ENCODE results near the gene SLC37A1.

DNA sequence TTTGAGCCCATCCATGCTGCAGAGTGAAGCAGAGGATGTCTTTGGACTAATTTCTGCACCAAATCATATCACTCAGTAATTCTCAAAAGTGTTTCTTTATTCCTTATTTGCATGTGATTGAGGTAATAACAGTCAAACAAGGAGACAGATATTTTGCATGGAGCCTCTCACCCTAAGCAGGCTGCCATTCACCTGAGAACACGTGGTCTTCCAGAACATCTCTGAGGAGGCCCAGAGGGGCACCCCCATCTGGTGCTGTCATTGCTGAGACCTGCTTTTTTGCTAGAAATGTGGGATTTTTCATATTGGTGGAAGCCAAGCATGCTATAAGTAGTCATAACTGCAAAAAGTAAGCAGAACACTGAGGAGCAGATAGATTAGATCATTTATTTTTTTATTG is 7.7 kb downstream of the SLC37A1 start:
- TF ChIP-seq ZFX (IDR thresholded peaks at IDR 0.05), result no peak
- TF ChIP-seq, protein P1, sequence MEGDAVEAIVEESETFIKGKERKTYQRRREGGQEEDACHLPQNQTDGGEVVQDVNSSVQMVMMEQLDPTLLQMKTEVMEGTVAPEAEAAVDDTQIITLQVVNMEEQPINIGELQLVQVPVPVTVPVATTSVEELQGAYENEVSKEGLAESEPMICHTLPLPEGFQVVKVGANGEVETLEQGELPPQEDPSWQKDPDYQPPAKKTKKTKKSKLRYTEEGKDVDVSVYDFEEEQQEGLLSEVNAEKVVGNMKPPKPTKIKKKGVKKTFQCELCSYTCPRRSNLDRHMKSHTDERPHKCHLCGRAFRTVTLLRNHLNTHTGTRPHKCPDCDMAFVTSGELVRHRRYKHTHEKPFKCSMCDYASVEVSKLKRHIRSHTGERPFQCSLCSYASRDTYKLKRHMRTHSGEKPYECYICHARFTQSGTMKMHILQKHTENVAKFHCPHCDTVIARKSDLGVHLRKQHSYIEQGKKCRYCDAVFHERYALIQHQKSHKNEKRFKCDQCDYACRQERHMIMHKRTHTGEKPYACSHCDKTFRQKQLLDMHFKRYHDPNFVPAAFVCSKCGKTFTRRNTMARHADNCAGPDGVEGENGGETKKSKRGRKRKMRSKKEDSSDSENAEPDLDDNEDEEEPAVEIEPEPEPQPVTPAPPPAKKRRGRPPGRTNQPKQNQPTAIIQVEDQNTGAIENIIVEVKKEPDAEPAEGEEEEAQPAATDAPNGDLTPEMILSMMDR (conservative IDR thresholded peaks at IDR 0.05), result no peak

Measured in C4-2B (cell line).